Right lobe of liver (tissue), 4 donors: ENCODE measurements around the gene RASGRP2.
A peak's percentile ranks its signal among the peaks of the same experiment; 100 is the strongest.

Source experiments
- CTCF ChIP-seq, 4 donors: fragments of 200-600 bp in 3 of 4; fragments of 450-650 bp in 1 of 4; IDR thresholded peaks; one replicate each; pipeline versions ENCODE4 v1.5.1 to v1.8.0; 2016 to 2022; ENCODE audit warnings: antibody characterized with exemption in 4 of 4, mild to moderate bottlenecking in 2 of 4
- POLR2A ChIP-seq: fragments of 450-650 bp; IDR thresholded peaks from one replicate; pipeline ENCODE4 v1.6.1; 2017; ENCODE audit warnings: antibody characterized with exemption, mild to moderate bottlenecking
- donor health status: DM: no; HTN: no; CAD: no.
- donor health status: DM: no; HTN: no; CAD: no.
- donor health status: DM: no; HTN: yes; CAD: no.

DNA sequence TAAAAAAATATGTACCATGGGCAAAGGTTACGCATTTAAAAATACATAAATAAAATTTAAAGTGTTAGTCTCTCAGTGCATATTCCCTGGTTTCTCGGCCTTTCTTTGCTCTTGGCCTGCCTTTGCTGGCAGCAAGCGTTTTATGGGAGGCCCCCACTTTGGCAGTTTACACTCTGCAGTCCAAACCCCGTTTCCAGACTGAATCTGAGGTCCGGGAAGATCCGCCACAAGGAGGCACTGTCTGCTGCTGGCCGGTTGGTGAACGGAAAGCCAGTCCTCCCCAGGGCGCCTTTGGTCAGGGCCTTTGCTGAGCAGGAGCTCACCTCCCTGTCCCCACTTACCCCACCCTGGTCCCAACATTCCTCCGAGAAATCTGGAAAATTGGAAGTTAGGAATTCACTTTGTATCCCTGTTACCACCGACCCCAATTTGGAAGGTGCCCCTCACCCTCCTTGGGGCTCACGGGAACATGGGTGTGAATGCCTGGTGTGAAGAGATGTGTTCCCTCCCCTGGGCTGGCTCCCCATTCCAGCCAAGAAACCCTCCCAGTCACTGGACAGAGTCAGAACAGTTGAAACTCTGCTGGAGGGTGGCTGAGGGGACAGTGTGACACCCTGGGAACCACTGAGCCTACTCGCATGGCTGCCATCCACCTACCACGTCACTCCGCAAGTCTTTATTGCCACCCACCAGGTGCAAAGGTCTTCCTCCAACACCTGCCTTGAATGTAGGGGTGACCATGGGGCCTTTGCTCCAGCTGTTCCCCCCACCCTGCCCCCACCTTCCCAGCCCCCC, 43.8 kb upstream of the RASGRP2 start:
- TF ChIP-seq CTCF (IDR thresholded peaks at IDR 0.05) (peak; percentile 66 to 77 (median 72)), POLR2A (no peak)
